Measurements from ENCODE around the gene NIPSNAP2. TPM values are rescaled to one million over a fixed set of nuclear protein-coding genes. Genes with fewer than 3 reads are reported as not detected.
"Not testable (repeated sequence)": the region's sequence is repeated elsewhere in the genome, so short reads cannot be mapped to it uniquely, and the experiment has no call there.

NIPSNAP2 gene
- total and polyA plus RNA-seq, 2 of the 13 experiments (the other 11 are each of a cell fraction or from before 2014, with no cell fraction given) = 40.3 to 61.5 TPM

- Histone ChIP-seq H3K4me2 (ENCODE audit: low read depth, low read length) (peak overlapping the region; percentile 66), H3K36me3 (replicated peaks in 1 of 2; ENCODE audit: control insufficient read depth in 1 of 2, insufficient read depth in 2 of 2, low read length in 2 of 2) (peaks cover 1 to 17% of the 10 kb centered on the region in 2 experiments; a peak in 2 of 5 replicates), H3K4me1 (ENCODE audit: insufficient read depth, low read length) (peaks cover 39% of the 10 kb centered on the region), H3K9ac (ENCODE audit: insufficient read depth, low read depth, low read length) (peak overlapping the region; percentile 86), H3K27ac (ENCODE audit: extremely low read length, insufficient read depth, low read length) (peak overlapping the region; percentile 68), H3K79me2 (ENCODE audit: insufficient read depth, low read length) (peaks cover 19% of the 10 kb centered on the region), H3K4me3 (replicated peaks in 1 of 3; ENCODE audit: insufficient read depth in 1 of 3, low read depth in 2 of 3, low read length in 3 of 3) (peak overlapping the region; percentile 79 to 99 (median 84))
- H2AFZ ChIP-seq (ENCODE audit: low read length); POLR2A ChIA-PET; ATAC-seq; H3K27me3 ChIP-seq (ENCODE audit: control insufficient read depth in 1 of 2, insufficient read depth in 2 of 2, low read length in 2 of 2); DNase-seq (ENCODE audit: low spot score); H4K20me1 ChIP-seq (ENCODE audit: insufficient read depth, low read length); CTCF ChIA-PET (ENCODE audit: low intra/inter-chr PET ratio, low total read pairs); H3K9me3 ChIP-seq (ENCODE audit: low read length); intact Hi-C loops (cut with micrococcal nuclease; ENCODE audit: unreplicated experiment); BruUV-seq (replicated peaks); FAIRE-seq: not testable (repeated sequence)
- 28% methylated on average over 18 of the region's 19 CpGs for WGBS (ENCODE audit: low lambda C conversion rate)
- TF ChIP-seq ZMYM3 (CRISPR knock-in tag; IDR thresholded peaks at IDR 0.05) (peak; percentile 59; the same call in 1 of the 2 replicates), ZNF737 (CRISPR knock-in tag; IDR thresholded peaks at IDR 0.05; ENCODE audit: borderline replicate concordance) (0 out of 2 replicates have a peak, but pooled peaks have one; percentile 15), JUNB (CRISPR knock-in tag; IDR thresholded peaks at IDR 0.05; ENCODE audit: borderline replicate concordance) (peak; percentile 44; the same call in 1 of the 2 replicates), KDM1A (CRISPR knock-in tag; IDR thresholded peaks at IDR 0.05) (peak; percentile 88), ZNF777 (CRISPR knock-in tag; IDR thresholded peaks at IDR 0.05) (peak; percentile 26; the same call in 1 of the 2 replicates), HOXA7 (CRISPR knock-in tag; IDR thresholded peaks at IDR 0.05) (0 out of 2 replicates have a peak, but pooled peaks have one; percentile 77), NFAT5 (CRISPR knock-in tag; IDR thresholded peaks at IDR 0.05) (0 out of 2 replicates have a peak, but pooled peaks have one; percentile 12)
- in situ Hi-C loops (cut with HindIII; ENCODE audit: extremely low pct_ligation_motif_present, low pct_unique_long_range_greater_than_20kb) = loop anchor here (25.0 kb wide), 2 partner anchors 190 to 315 kb away; no protein-coding TSS in a partner anchor
Measured at GRCh38 chr7:55952352-55952671, 12.1 kb upstream of the NIPSNAP2 start.
